ENCODE data around the gene SYNE2.
A peak's percentile ranks its signal among the peaks of the same experiment; 100 is the strongest.
"Not testable (repeated sequence)": the region's sequence is repeated elsewhere in the genome, so short reads cannot be mapped to it uniquely, and the experiment has no call there.

SYNE2 gene

DNA sequence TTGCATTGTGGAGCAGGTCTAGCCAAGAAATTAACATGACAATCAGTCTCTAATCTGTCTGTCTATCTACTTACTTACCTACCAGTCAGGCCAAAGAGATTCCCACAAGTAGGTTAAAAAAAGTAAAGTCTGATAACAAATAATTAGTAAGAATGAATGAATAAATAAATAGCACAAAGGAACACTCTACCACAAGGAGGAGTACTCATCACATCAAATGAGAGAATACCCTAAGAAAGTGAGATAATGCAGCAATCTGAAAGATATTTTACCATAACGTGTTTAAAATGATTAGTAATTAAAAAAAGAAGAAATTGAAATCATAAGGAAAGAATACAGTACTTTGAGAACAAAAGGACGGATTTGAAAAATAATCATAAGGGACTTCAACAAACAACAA lies 187.2 kb downstream of the SYNE2 start:
- no peak for DNase-seq (ENCODE audit: low read depth)
- TF ChIP-seq CTCF (IDR thresholded peaks at IDR 0.05; ENCODE audit: control insufficient read depth, extremely low read depth, insufficient read depth), result peak; percentile 55
- no peak overlapping the region for H3K4me3 ChIP-seq (ENCODE audit: low read depth, low read length)

GRCh38 chr14:64043296-64043695 lies 190.5 kb downstream of the SYNE2 start:
- not testable (repeated sequence) for DNase-seq (ENCODE audit: low read depth); H3K4me3 ChIP-seq (ENCODE audit: low read depth, low read length)

GRCh38 chr14:64045091-64045490 lies 192.3 kb downstream of the SYNE2 start:
- TF ChIP-seq CTCF (IDR thresholded peaks at IDR 0.05; ENCODE audit: control insufficient read depth, extremely low read depth, insufficient read depth), result no peak
- H3K4me3 ChIP-seq (ENCODE audit: low read depth, low read length), result no peak overlapping the region
- no peak for DNase-seq (ENCODE audit: low read depth)

- no peak overlapping the region for H3K4me3 ChIP-seq (ENCODE audit: low read depth, low read length)
- TF ChIP-seq CTCF (IDR thresholded peaks at IDR 0.05; ENCODE audit: control insufficient read depth, extremely low read depth, insufficient read depth), result no peak
- DNase-seq (ENCODE audit: low read depth), result no peak
Observed at GRCh38 chr14:64049616-64050381, 197.0 kb downstream of the SYNE2 start.

DNA sequence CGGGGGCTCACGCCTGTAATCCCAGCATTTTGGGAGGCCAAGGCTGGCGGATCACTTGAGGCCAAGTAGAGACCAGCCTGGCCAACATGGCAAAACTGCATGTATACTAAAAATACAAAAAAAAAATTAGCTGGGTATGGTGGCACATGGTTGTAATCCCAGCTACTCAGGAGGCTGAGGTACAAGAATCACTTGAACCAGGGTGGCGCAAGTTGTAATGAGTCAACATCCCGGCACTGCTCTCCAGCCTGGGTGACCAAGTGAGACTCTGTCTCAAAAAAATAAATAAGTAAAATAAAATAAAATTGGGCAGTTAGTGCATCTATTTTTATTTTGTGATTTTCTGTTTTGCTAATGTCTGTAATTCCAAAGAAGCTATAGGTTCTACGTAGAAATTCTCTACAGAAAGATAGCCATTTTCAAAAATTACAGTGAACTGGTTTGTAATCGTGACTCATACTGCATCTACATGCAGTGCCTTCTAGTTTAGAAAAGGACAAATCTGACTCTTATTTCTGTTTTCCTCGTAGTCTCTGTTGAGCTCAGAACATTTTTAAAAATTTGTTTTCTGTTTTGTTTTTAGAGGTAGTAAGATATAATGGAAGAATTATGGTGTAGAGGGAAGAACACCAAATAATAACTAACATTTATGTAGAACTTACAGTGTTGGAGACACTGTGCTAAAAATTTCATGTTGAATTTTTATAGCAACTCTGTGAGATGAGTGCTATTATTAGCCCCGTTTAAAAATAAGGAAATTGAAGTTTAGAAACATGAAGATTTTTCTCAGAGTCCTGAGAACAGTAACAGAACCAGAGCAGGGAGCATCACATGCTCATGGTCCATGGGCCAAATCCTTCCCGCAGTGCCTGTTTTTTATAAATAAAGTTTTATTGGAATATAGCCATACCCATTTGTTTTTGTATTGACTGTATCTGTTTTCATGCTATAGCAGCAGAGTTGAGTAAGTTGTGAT lies 201.2 kb downstream of the SYNE2 start:
- H3K4me3 ChIP-seq (ENCODE audit: low read depth, low read length), result no peak overlapping the region
- TF ChIP-seq CTCF (IDR thresholded peaks at IDR 0.05; ENCODE audit: control insufficient read depth, extremely low read depth, insufficient read depth), result no peak
- no peak for DNase-seq (ENCODE audit: low read depth)

DNA sequence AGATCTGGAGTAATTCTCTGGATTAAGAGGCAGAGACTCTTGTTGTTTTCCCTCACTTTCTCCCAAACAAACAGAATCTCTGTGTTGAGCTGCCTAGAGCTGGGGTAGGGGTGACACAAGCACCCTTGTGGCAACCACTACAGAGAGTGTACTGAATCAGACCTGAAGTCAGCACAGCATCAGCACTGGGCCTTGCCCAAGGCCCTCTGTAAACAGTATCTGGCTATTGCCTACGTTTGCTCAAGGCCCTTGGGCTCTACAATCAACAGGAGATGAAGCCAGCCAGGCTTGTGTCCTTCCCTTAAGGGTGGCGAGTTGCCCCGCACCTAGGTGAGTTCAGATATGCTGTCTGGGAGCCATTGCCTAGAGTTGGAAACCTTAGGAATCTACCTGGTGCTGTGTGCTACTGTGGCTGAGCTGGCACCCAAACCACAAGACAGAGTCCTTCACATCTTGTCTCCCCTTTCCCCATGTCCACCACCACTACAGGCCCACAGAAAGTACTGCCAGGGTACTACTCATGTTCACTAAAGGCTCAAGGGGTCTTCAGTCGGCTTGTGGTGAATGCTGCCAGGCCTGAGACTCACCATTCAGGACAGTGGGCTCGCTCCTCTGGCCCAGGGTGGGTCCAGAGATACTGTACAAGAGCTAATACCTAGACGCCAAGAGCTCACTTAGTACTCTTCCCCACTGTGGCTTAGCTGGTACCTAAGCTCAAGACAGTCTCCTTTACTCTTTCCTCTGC lies 206.8 kb downstream of the SYNE2 start:
- no peak for TF ChIP-seq CTCF (IDR thresholded peaks at IDR 0.05; ENCODE audit: control insufficient read depth, extremely low read depth, insufficient read depth)
- no peak overlapping the region for H3K4me3 ChIP-seq (ENCODE audit: low read depth, low read length)
- DNase-seq (ENCODE audit: low read depth), result no peak

- DNase-seq (ENCODE audit: low read depth), result no peak
- TF ChIP-seq CTCF (IDR thresholded peaks at IDR 0.05; ENCODE audit: control insufficient read depth, extremely low read depth, insufficient read depth), result no peak
Observed at GRCh38 chr14:64060199-64060545, 207.4 kb downstream of the SYNE2 start.

More at GRCh38 chr14:64060199-64060545, 207.4 kb downstream of the SYNE2 start:
- no peak overlapping the region for H3K4me3 ChIP-seq (ENCODE audit: low read depth, low read length)
